ENCODE results near the gene SLC25A25.
"Not testable (repeated sequence)": the region's sequence is repeated elsewhere in the genome, so short reads cannot be mapped to it uniquely, and the experiment has no call there.

Gene SLC25A25

DNA sequence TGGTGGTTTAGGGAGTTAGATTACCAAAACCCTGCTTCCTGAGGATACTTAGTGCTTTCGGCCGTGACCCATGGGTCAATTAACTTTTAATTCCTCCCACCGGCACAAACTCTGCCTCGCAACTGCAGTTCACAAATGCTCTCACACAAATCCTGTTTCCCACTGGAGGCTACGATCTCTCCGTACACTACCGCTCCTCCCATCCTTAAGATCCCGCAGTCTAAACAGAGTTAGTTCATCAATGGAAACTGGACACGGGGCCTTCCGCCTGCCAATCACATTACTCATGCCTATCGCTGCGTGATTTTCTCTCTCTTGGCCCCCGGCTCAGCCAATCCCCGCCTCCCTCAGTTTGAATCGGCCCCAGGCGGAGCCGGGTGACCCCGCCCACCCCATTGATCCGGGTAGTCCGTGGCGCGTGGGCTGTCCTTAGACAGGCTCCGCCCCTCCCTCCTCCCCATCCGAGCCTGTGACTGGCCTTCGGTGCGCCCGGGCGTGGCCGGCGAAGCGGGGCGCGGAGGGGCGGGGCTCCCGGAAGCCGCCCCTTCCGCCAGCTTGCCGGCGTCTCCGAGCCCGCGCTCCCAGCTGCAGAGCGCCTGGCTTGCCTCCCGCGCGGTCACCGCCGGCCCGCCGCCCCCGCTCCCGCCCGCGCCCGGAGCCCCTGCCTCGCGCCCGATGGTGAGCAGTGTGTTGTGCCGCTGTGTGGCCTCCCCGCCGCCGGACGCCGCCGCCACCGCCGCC lies at the start of gene SLC25A25:
Gene SLC25A25 (plus strand): TSS at position 588 of the 741 bp plus-strand sequence. CDS start 88 bp downstream, at position 676.
- DNase-seq (ENCODE audit: low spot score): peak; percentile 98

- peak; percentile 37 for DNase-seq (ENCODE audit: low spot score)
Measured at GRCh38 chr9:128020692-128021091, 47.3 kb upstream of the SLC25A25 start.

DNA sequence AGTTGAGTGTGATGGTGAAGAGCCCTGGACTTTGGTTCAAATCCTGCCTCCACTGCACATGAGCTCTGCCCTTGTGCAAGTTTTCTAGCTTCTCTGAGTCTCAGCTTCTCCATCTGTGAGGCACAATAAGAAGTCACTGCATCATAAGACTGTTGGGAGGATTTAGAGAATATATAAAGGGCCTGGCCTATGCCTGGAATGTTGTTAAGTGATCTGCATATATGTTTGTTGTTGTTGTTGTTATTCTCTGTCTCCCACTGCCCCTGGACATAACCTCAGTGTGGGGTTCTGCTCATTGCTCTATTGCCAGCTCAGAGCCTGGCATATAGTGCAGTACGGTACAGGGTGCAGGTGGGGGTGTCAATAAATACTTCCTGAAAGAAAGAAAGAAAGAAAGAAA lies 46.9 kb upstream of the SLC25A25 start:
- no peak for DNase-seq (ENCODE audit: low spot score)

- no peak for DNase-seq (ENCODE audit: low spot score)
Measured at GRCh38 chr9:128022886-128023285, 45.1 kb upstream of the SLC25A25 start.

DNA sequence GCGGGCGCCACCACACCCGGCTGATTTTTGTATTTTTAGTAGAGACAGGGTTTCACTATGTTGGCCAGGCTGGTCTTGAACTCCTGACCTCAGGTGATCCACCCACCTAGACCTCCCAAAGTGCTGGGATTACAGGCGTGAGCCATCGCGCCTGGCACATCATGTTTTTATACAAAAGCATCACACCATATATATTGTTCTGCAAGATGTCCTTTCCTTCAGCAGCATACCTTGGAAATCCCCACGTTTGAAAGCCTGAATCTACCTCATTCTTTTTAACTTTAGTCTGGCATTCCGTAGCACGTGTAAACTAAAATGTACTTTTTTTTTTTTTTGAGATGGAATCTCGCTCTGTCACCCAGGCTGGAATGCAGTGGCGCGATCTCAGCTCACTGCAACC lies 44.4 kb upstream of the SLC25A25 start:
- DNase-seq (ENCODE audit: low spot score): not testable (repeated sequence)

- DNase-seq (ENCODE audit: low spot score): no peak
Measured at GRCh38 chr9:128024761-128025308, 43.2 kb upstream of the SLC25A25 start.

GRCh38 chr9:128025736-128026135 lies 42.3 kb upstream of the SLC25A25 start:
- DNase-seq (ENCODE audit: low spot score): no peak

GRCh38 chr9:128026255-128026772 lies 41.7 kb upstream of the SLC25A25 start:
- no peak for DNase-seq (ENCODE audit: low spot score)

- DNase-seq (ENCODE audit: low spot score): no peak
Measured at GRCh38 chr9:128026773-128027541, 41.1 kb upstream of the SLC25A25 start.

GRCh38 chr9:128027705-128028104 lies 40.3 kb upstream of the SLC25A25 start:
- no peak for DNase-seq (ENCODE audit: low spot score)

DNA sequence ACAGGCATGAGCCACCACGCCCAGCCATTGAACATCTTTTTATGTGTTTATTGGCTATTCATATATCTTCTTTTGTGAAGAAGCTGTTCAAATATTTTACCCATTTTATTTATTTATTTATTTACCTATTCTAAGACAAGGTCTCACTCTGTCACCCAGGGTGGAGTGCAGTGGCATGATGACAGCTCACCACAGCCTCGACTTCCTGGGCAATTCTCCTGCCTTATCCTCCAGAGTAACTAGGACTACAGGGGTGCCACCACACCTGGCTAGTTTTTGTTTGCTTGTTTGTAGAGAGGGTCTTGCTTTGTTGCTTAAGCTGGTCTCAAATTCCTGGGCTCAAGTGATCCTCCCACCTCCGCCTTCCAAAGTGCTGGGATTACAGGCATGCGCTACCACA lies 34.4 kb upstream of the SLC25A25 start:
- no peak for DNase-seq (ENCODE audit: low spot score)

- peak; percentile 83 for DNase-seq (ENCODE audit: low spot score)
Measured at GRCh38 chr9:128034821-128035652, 33.0 kb upstream of the SLC25A25 start.

DNA sequence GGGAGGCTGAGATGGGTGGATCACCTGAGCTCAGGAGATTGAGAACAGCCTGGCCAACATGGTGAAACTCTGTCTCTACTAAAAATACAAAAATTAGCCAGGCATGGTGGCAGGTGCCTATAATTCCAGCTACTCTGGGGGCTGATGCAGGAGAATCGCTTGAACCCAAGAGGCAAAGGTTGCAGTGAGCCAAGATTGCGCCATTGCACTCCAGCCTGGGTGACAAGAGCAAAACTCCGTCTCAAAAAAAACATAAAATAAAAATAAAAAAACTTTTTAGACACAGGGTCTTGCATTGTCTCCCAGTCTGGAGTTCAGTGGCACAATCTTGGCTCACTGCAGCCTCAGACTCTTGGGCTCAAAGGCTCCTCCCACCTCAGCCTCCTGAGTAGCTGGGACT lies 31.5 kb upstream of the SLC25A25 start:
- not testable (repeated sequence) for DNase-seq (ENCODE audit: low spot score)

DNA sequence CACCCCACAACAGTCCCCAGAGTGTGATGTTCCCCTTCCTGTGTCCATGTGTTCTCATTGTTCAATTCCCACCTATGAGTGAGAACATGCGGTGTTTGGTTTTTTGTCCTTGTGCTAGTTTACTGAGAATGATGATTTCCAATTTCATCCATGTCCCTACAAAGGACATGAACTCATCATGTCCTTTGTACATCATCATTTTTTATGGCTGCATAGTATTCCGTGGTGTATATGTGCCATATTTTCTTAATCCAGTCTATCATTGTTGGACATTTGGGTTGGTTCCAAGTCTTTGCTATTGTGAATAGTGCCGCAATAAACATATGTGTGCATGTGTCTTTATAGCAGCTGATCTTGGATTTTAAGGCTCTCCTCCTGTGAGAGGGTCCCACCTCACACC lies 27.2 kb upstream of the SLC25A25 start:
- not testable (repeated sequence) for DNase-seq (ENCODE audit: low spot score)

- no peak for DNase-seq (ENCODE audit: low spot score)
Measured at GRCh38 chr9:128042043-128042442, 26.0 kb upstream of the SLC25A25 start.

DNA sequence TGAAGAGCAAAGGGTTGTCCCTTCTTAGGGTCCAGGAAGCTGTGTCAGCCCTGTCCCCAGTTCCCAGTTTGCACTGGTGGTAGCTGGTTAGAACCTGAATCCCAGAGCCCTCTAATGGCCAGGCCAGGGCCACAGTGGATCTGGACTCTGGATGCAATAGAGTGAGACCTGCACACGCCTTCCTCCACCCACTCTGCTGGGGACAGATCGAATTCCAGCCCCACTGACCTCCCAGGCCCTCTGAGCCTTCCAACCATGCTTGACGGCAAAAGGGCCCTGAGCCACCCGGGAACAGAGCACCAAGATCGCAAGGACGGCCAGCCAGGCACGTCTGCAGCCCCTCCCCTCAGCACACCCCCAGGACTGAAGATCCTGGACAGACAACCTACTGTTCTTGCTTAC lies 24.6 kb upstream of the SLC25A25 start:
- peak; percentile 55 for DNase-seq (ENCODE audit: low spot score)

DNA sequence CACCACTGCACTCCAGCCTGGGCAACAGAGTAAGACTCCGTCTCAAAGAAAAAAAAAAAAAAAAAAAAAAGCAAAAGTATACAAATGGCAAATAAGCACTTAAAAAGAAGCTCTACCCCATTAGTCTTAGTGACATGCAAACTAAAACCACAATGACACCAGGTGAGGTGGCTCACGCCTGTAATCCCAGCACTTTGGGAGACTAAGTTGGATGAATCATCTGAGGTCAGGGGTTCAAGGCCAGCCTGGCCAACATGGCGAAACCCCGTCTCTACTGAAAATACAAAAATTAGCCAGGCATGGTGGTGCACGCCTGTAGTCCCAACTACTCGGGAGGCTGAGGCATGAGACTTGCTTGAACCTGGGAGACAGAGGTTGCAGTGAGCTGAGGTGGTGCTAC lies 22.6 kb upstream of the SLC25A25 start:
- DNase-seq (ENCODE audit: low spot score): not testable (repeated sequence)

GRCh38 chr9:128045831-128046230 lies 22.2 kb upstream of the SLC25A25 start:
- no peak for DNase-seq (ENCODE audit: low spot score)

DNA sequence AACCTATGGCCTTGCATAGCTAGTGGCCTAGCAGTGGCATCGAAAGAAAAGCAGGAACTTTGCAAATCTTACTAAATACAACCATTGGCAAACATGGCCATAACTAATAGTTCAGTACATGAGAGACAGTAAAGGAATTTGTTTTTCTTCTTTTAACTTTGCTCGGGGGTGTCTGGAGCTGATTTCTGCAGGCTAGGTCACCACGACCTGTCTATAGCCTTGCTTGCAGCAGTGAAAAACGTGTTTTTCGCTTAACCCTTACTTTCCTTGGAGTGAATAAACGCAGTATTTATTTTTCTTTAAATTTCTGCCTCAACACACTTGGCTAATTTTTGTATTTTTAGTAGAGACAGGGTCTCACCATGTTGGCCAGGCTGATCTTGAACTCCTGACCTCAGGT lies 20.8 kb upstream of the SLC25A25 start:
- no peak for DNase-seq (ENCODE audit: low spot score)

DNA sequence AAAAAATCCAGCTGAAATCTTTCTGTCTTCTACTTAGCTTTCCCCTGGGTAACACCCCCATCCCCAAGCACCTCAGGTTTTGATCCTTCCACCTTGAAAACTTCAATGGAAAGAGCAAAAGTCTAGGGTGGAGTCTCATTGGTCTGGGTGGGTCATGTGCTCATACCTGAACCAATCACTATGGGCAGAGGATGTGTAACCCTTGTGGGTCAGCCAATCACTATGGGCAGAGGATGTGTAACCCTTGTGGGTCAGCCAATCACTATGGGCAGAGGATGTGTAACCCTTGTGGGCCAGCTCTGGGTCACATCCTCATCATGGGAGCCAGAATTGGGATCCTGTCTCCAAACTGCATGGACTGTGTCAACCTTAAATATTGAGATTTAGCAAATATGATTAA lies 19.4 kb upstream of the SLC25A25 start:
- no peak for DNase-seq (ENCODE audit: low spot score)

DNA sequence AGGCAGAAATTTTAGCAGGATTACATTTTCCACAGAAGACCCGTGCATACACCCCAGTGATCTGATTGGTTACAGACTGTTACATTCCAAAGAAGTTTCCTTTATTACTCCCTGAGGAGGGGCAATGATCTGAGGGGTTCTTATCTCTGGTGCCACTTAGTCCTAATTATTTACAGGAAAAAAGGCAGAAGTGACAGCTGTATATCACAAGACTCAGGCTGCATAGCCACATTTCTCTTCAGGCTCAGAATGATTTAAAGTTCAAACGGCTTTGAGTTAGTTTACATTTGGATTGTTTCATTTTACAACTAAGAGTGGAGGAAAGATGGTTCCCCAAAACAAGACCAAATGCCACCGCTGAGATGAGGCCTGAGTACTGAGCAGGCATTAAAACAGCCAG lies 18.2 kb upstream of the SLC25A25 start:
- no peak for DNase-seq (ENCODE audit: low spot score)

Measured in HuH-7 (cell line).